ENCODE measurements around the gene PCBP3.

DNA sequence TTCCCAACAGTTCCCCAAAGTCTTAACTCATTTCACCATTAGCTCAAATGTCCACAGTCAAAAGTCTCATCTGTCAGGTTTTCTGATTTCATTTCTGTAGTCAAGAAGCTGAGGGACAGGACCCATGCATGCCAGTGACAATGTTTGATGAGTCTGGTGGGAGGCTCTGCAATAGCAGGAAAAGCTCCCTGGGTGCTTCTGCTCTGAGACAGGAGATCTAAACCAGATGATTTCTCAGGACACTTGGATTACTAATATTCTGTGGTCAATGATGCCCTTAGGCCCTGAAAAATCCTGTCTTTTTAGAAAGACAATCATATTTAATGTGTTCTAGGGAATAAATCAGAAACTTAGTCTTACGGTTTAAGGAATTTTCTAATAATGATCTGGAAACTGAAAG lies 56.4 kb downstream of the PCBP3 start:
- TF ChIP-seq GATA2 (IDR thresholded peaks at IDR 0.05; ENCODE audit: low read depth, low read length) (no peak), GATA3 (IDR thresholded peaks at IDR 0.05; ENCODE audit: low read depth, low read length) (no peak)
